ENCODE results near the gene SPATA31D3.

SPATA31D3 gene

DNA sequence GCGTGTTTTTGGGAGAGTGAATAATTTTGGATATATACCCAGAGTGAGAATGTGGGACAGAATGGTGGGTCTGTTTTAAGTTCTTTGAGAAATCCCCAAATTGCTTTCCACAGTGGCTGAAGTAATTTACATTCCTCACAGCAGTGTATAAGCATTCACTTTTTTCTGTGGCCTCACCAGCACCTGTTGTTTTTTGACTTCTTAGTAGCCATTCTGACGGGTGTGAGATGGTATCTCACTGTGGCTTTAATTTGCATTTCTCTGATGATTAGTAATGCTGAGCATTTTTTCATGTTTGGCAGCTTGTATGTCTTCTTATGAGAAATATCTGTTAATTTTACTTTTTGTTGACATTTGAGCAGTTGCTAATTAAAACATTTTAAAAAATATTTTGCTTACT is 35.9 kb downstream of the SPATA31D3 start:
- H4K20me1 ChIP-seq (ENCODE audit: insufficient read depth, low read length) = no peaks in the 10 kb centered on the region
- no peaks in the 10 kb centered on the region for H3K9me3 ChIP-seq (ENCODE audit: insufficient read depth, low read length)
- H3K36me3 ChIP-seq (replicated peaks; ENCODE audit: low read depth, low read length) = no peaks in the 10 kb centered on the region
- peaks cover 21% of the 10 kb centered on the region for H3K4me1 ChIP-seq (ENCODE audit: low read length)
- peak overlapping the region; percentile 52 for H3K4me2 ChIP-seq (ENCODE audit: low read length)
- H2AFZ ChIP-seq (ENCODE audit: low read depth, low read length) = no peak overlapping the region
- H3K9ac ChIP-seq (ENCODE audit: low read length) = no peak overlapping the region
- TF ChIP-seq, protein P1, sequence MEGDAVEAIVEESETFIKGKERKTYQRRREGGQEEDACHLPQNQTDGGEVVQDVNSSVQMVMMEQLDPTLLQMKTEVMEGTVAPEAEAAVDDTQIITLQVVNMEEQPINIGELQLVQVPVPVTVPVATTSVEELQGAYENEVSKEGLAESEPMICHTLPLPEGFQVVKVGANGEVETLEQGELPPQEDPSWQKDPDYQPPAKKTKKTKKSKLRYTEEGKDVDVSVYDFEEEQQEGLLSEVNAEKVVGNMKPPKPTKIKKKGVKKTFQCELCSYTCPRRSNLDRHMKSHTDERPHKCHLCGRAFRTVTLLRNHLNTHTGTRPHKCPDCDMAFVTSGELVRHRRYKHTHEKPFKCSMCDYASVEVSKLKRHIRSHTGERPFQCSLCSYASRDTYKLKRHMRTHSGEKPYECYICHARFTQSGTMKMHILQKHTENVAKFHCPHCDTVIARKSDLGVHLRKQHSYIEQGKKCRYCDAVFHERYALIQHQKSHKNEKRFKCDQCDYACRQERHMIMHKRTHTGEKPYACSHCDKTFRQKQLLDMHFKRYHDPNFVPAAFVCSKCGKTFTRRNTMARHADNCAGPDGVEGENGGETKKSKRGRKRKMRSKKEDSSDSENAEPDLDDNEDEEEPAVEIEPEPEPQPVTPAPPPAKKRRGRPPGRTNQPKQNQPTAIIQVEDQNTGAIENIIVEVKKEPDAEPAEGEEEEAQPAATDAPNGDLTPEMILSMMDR (IDR thresholded peaks at IDR 0.05; ENCODE audit: low read depth, low read length) = no peak
- H3K4me3 ChIP-seq (ENCODE audit: low read length) = peak overlapping the region; percentile 13; the same call in 1 of the 2 replicates
- H3K27ac ChIP-seq (ENCODE audit: low read length) = no peak overlapping the region
- no peaks in the 10 kb centered on the region for H3K79me2 ChIP-seq (ENCODE audit: low read length)
- H3K27me3 ChIP-seq (ENCODE audit: low read depth, low read length) = no peaks in the 10 kb centered on the region

GRCh38 chr9:81980568-81980967 is 37.3 kb downstream of the SPATA31D3 start:
- Histone ChIP-seq H3K4me3 (ENCODE audit: low read length) (no peak overlapping the region), H3K27me3 (ENCODE audit: low read depth, low read length) (no peaks in the 10 kb centered on the region), H3K9me3 (ENCODE audit: insufficient read depth, low read length) (no peaks in the 10 kb centered on the region), H3K27ac (ENCODE audit: low read length) (no peak overlapping the region), H3K36me3 (replicated peaks; ENCODE audit: low read depth, low read length) (no peaks in the 10 kb centered on the region), H3K4me2 (ENCODE audit: low read length) (no peak overlapping the region), H3K4me1 (ENCODE audit: low read length) (peaks cover 21% of the 10 kb centered on the region), H3K79me2 (ENCODE audit: low read length) (no peaks in the 10 kb centered on the region), H3K9ac (ENCODE audit: low read length) (no peak overlapping the region), H2AFZ (ENCODE audit: low read depth, low read length) (no peak overlapping the region), H4K20me1 (ENCODE audit: insufficient read depth, low read length) (no peaks in the 10 kb centered on the region)
- TF ChIP-seq, protein P1 (IDR thresholded peaks at IDR 0.05; ENCODE audit: low read depth, low read length) = no peak
- TF ChIP-seq EZH2phosphoT487 (IDR thresholded peaks at IDR 0.05; ENCODE audit: low read depth) = no peak

DNA sequence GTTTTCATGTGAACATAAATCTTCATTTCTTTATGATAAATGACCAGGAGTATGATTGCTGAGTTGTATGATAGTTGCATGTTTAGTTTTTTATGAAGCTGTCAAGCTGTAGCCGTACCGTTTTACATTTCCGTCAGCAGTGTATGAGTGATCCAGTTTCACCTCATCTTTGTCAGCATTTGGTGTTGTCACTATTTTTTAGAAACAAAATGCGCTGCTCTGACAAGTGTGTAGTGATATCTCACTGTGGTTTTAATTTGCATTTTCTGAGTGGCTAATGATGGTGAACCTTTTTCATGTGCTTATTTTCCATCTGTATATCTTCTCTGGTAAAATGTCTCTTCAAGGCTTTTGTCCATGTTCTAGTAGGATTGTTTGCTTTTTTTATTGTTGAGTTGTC is 38.6 kb downstream of the SPATA31D3 start:
- Histone ChIP-seq H4K20me1 (ENCODE audit: insufficient read depth, low read length) (no peaks in the 10 kb centered on the region), H3K9me3 (ENCODE audit: insufficient read depth, low read length) (no peaks in the 10 kb centered on the region), H3K4me1 (ENCODE audit: low read length) (peaks cover 21% of the 10 kb centered on the region), H3K27ac (ENCODE audit: low read length) (no peak overlapping the region), H3K4me3 (ENCODE audit: low read length) (no peak overlapping the region), H3K9ac (ENCODE audit: low read length) (no peak overlapping the region), H3K27me3 (ENCODE audit: low read depth, low read length) (no peaks in the 10 kb centered on the region), H3K4me2 (ENCODE audit: low read length) (no peak overlapping the region), H2AFZ (ENCODE audit: low read depth, low read length) (no peak overlapping the region), H3K36me3 (replicated peaks; ENCODE audit: low read depth, low read length) (no peaks in the 10 kb centered on the region), H3K79me2 (ENCODE audit: low read length) (no peaks in the 10 kb centered on the region)
- TF ChIP-seq EZH2phosphoT487 (IDR thresholded peaks at IDR 0.05; ENCODE audit: low read depth) = no peak
- TF ChIP-seq, protein P1 (IDR thresholded peaks at IDR 0.05; ENCODE audit: low read depth, low read length) = no peak

- no peak for TF ChIP-seq EZH2phosphoT487 (IDR thresholded peaks at IDR 0.05; ENCODE audit: low read depth)
- TF ChIP-seq, protein P1 (IDR thresholded peaks at IDR 0.05; ENCODE audit: low read depth, low read length) = no peak
- Histone ChIP-seq H4K20me1 (ENCODE audit: insufficient read depth, low read length) (no peaks in the 10 kb centered on the region), H3K27me3 (ENCODE audit: low read depth, low read length) (no peaks in the 10 kb centered on the region)
Measured at GRCh38 chr9:81984928-81985327, 41.6 kb downstream of the SPATA31D3 start.

More at GRCh38 chr9:81984928-81985327, 41.6 kb downstream of the SPATA31D3 start:
- H2AFZ ChIP-seq (ENCODE audit: low read depth, low read length) = no peak overlapping the region
- no peaks in the 10 kb centered on the region for H3K36me3 ChIP-seq (replicated peaks; ENCODE audit: low read depth, low read length)
- no peaks in the 10 kb centered on the region for H3K9me3 ChIP-seq (ENCODE audit: insufficient read depth, low read length)
- H3K27ac ChIP-seq (ENCODE audit: low read length) = no peak overlapping the region
- H3K4me3 ChIP-seq (ENCODE audit: low read length) = no peak overlapping the region
- H3K79me2 ChIP-seq (ENCODE audit: low read length) = no peaks in the 10 kb centered on the region
- no peak overlapping the region for H3K4me2 ChIP-seq (ENCODE audit: low read length)
- H3K9ac ChIP-seq (ENCODE audit: low read length) = no peak overlapping the region
- peaks cover 10% of the 10 kb centered on the region for H3K4me1 ChIP-seq (ENCODE audit: low read length)

Measured in OCI-LY3 (cell line).